ENCODE results near the gene SMIM7. TPM values are rescaled to one million over a fixed set of nuclear protein-coding genes. Genes with fewer than 3 reads are reported as not detected.
"Not testable (repeated sequence)": the region's sequence is repeated elsewhere in the genome, so short reads cannot be mapped to it uniquely, and the experiment has no call there.

SMIM7 gene
- polyA plus RNA-seq, 4 donors = 79.6 to 112 (median 104) TPM

GRCh38 chr19:16657384-16657783, 2.6 kb downstream of the SMIM7 start:
- no peak for DNase-seq (ENCODE audit: low read depth in 4 of 4, low spot score in 3 of 4)

- no peak for DNase-seq (ENCODE audit: low read depth in 4 of 4, low spot score in 3 of 4)
Observed at GRCh38 chr19:16655727-16656126, 4.2 kb downstream of the SMIM7 start.

DNA sequence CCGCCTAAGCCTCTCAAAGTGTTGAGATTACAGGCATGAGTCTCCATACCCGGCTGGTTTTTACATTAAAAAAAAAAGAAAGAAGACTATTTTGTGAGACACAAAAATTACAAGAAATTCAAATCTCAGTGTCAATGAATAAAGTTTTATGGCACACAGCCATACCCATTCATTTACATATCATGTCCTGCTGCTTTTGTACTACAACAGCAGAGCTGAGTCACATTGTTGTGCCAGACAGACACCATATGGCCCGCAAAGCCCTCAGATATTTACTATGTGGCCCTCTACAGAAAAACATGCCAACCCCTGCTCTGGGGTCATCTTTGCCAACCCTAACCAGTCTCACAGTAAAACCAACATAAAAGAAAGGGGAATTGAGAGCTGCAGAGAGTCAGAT, 5.3 kb downstream of the SMIM7 start:
- no peak for DNase-seq (ENCODE audit: low read depth in 4 of 4, low spot score in 3 of 4)

DNA sequence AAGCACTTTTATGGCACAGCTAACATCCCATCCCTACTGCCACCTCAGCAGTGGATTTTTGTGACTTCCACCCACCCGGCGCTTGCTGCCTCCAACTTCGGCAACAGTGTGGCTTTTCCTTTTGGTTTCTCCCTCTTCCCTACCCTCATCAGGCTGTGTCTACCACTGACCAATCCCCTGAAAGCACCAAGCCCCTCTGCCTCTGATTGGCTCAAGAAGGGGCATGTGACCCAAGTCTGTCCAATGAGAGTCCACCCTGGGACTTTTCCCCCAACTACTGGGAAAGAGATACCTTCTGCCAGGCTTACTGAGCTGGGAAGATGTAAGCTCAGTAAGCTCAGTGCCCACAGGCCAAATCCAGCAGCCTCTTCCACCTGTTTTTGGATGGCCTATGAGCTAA, 5.8 kb downstream of the SMIM7 start:
- DNase-seq (ENCODE audit: low read depth in 4 of 4, low spot score in 3 of 4) = no peak

DNA sequence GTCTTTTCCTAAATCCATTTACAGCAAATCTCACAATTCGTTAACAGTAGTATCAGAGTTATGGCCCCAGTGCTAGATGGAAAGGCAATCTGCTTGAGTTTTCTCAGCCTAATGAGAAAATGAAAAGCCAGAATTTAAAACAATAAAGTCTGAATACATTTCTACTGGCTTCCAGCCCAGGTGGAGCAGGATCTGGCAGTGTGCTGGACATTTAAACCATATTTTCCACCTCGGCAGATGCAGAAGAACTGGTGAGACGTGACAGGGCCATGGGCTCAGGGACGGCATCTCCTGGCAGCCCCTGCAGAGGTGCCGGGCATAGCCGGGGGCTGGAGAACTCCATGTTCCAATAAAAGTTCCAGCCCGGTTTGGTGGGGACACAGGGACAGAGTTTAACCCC, 7.1 kb downstream of the SMIM7 start:
- DNase-seq (ENCODE audit: low read depth in 4 of 4, low spot score in 3 of 4) = no peak

DNA sequence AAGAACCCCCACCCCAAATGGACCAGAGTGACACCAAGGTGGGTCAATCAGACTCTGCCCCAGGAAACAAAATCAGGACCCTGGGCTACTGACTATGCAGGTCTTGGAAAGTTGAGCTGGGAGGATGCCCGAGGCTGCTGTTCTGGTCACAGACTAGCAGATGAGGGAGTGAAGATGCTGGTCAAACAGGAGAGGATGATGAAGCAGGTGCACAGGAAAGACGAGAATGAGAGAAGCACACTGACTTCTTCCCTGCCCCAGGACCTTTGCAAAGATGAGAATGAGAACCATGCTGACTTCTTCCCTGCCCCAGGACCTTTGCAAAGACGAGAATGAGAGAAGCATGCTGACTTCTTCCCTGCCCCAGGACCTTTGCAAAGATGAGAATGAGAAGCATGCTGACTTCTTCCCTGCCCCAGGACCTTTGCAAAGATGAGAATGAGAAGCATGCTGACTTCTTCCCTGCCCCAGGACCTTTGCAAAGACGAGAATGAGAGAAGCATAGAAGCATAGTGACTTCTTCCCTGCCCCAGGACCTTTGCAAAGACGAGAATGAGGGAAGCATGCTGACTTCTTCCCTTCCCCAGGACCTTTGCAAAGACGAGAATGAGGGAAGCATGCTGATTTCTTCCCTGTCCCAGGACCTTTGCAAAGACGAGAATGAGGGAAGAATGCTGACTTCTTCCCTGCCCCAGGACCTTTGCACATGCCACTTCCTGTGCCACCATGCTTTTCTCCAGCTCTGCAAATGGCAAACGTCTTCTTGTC, 8.3 kb downstream of the SMIM7 start:
- not testable (repeated sequence) for DNase-seq (ENCODE audit: low read depth in 4 of 4, low spot score in 3 of 4)

DNA sequence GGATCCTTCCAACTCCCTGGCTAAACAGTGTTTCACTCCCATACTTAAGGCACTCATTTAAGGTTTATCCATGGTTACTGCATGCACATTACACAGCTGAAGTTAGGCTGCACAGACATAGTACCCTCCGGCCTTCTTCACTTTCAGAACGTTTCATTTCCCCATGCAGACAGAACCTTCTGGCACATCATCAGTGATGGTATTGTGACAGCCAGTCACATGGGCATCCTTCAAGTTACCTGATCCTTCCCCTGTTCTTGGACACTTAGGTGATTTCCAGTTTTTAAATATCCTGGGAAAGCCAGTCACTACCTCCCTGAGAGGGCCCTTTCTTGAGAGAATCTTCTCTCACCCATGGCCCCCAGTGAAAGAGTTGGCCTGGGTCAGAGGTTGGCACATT, 9.1 kb downstream of the SMIM7 start:
- DNase-seq (ENCODE audit: low read depth in 4 of 4, low spot score in 3 of 4) = no peak

GRCh38 chr19:16649734-16650133, 10.2 kb downstream of the SMIM7 start:
- DNase-seq (ENCODE audit: low read depth in 4 of 4, low spot score in 3 of 4) = no peak

DNA sequence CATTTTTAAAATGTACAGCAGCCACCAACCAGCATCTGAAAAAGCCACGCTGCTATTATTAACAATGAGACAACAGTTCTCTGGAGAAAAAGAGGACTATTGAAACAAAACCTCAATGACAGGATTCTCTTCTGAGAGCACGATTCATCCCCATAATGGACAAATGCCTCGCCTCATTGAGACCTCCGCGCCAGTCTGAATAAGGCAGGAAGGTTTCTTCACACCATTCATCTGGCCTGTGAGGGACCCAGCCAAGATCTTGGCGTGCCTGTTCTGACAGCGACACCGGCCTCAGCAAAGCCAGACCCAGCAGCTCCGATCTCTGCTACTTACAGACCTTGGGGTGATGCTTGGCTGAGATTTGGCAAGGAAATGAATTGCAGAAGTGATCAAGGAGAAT, 14.8 kb downstream of the SMIM7 start:
- DNase-seq (ENCODE audit: low read depth in 4 of 4, low spot score in 3 of 4) = no peak

DNA sequence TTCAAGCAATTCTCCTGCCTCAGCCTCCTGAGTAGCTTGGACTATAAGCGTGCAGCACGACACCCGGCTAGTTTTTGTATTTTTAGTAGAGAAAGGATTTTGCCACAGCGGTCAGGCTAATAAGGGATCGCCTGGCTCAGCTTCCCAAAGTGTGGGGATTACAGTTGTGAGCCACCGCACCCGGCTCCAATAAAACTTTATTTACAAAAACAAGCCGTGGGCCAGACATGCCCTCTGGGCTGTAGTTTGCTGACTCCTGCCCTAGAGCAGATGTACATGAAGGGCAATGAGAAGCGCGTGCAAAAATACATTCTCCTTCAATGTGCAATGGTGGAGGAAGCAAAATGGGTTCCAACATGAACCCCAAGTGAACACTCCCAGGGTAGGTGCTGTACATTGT, 18.2 kb downstream of the SMIM7 start:
- no peak for DNase-seq (ENCODE audit: low read depth in 4 of 4, low spot score in 3 of 4)

DNA sequence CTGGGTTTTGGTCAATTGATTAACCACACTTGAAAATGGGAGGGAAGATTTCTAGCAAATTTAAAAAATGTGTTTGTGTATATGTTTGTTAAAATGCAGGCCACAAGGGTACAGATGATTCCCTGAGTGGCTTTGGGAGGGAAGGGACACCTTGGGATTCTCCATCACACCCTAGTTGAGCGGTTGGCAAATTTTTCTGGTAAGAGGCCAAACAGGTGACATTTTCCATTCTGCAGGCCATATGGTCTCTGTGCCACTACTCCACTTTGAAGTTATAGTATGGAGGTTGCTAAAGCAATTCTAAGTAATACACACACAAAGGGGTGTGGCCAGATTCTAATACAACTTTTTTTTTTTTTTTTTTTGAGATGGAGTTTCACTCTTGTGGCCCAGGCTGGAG, 19.0 kb downstream of the SMIM7 start:
- DNase-seq (ENCODE audit: low read depth in 4 of 4, low spot score in 3 of 4) = no peak

DNA sequence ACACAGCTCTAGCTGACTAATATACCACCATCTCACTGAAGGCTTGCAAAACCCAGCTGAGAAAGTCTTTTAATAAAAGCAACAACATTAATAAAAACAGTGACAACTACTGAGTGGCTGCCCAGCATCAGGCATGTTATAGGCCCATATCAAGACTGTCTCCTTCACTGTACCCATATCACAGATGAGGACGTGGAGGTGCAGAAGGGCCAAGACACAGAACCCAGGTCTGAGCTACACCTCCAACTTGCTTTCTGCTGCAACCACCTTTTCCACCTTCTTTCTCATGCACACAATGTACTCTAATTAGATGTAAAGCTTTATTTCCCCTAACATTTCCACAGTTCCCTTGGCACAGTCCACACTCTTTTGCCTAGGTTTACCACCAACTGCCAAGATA, 21.3 kb downstream of the SMIM7 start:
- DNase-seq (ENCODE audit: low read depth in 4 of 4, low spot score in 3 of 4) = no peak

- no peak for DNase-seq (ENCODE audit: low read depth in 4 of 4, low spot score in 3 of 4)
Observed at GRCh38 chr19:16637535-16637934, 22.4 kb downstream of the SMIM7 start.

- DNase-seq (ENCODE audit: low read depth in 4 of 4, low spot score in 3 of 4) = no peak
Observed at GRCh38 chr19:16631465-16631864, 28.5 kb downstream of the SMIM7 start.

GRCh38 chr19:16628984-16629691, 30.8 kb downstream of the SMIM7 start:
- peak in 1 of 4 donors; percentile 29 for DNase-seq (ENCODE audit: low read depth in 4 of 4, low spot score in 3 of 4)

GRCh38 chr19:16628183-16628983, 31.6 kb downstream of the SMIM7 start, which contains the start of gene MED26:
TSS of gene MED26 (minus strand) at chr19:16628204. CDS start at chr19:16627943, 261 bp downstream.
- peak; percentile 84 to 96 (median 92) for DNase-seq (ENCODE audit: low read depth in 4 of 4, low spot score in 3 of 4)

GRCh38 chr19:16627928-16628182, 32.1 kb downstream of the SMIM7 start:
- no peak for DNase-seq (ENCODE audit: low read depth in 4 of 4, low spot score in 3 of 4)

- no peak for DNase-seq (ENCODE audit: low read depth in 4 of 4, low spot score in 3 of 4)
Observed at GRCh38 chr19:16627193-16627927, 32.6 kb downstream of the SMIM7 start.

DNA sequence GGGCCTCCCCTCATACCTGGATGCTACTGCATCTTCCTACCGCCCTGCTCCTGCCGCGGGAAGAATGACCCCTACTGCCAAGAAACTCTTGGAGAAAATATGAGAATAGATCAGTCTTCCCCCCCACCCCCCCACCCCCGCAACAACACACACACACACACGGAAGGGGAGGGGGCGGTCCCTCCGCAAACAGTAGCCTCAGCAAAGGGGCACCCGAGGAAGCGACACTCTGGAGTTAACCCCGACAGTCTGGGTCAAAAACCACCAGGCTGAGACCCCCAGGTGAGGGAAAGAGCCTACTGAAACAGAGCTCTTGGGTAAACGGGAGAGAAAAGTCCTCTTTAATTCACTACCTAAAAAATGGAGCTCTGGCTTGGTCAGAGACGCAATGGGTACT, 33.1 kb downstream of the SMIM7 start:
- no peak for DNase-seq (ENCODE audit: low read depth in 4 of 4, low spot score in 3 of 4)

- no peak for DNase-seq (ENCODE audit: low read depth in 4 of 4, low spot score in 3 of 4)
Observed at GRCh38 chr19:16625163-16625958, 34.6 kb downstream of the SMIM7 start.
